Sciatic nerve (tissue), 2 donors: ENCODE results near the gene GDF9. TPM values are rescaled to one million over a fixed set of nuclear protein-coding genes. Genes with fewer than 3 reads are reported as not detected.
A peak's percentile ranks its signal among the peaks of the same experiment; 100 is the strongest.
"Not testable (repeated sequence)": the region's sequence is repeated elsewhere in the genome, so short reads cannot be mapped to it uniquely, and the experiment has no call there.

Experiments
- ATAC-seq: fragments of 200-7000 bp; cut with Tn5 transposase; one replicate; pipeline ENCODE4 v1.9.1; 2020; ENCODE audit warnings: mild to moderate bottlenecking, moderate library complexity
- DNase-seq: peaks from one replicate; pipeline ENCODE4 v3.0.0-alpha.2; 2020; ENCODE audit warnings: low spot score
- intact Hi-C: fragments of 100-400 bp; cut with DNase I; formaldehyde crosslinking; loops from one replicate; pipeline ENCODE4 v1.14.2; 2022
- total RNA-seq: library from RNA; stranded (reverse); fragmentation: NEBNext Ultra II Directional; extraction: Animal tissue kit (Norgen Biotek cat#: 25700); gene quantifications from one replicate; pipeline ENCODE4 v1.2.1, GENCODE V29; 2021
- donor health status: DM: no; HTN: no; CAD: no.
- donor health status: DM: no; HTN: no; CAD: no.

GDF9 gene
- total RNA-seq, 1 donor from 2014 or later = 0.40 TPM

DNA sequence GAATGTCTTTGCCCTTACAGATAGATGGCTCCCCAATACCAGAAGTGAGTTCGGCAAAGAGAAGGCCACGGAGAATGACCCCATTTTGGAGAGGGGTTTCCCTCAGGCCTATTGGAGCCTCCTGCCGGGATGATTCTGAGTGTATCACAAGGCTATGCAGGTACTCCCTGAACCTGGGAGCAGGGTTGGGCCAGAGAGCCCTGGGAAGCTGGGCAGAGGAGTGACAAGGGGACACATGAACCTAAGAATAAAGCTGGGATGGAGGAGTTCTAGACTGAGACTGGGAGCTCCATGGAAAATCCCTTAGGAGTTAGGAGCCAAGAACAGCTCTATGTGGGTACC, 7.6 kb upstream of the GDF9 start:
- ATAC-seq (no peak), DNase-seq (no peak)
- intact Hi-C loops = no loop called here

- intact Hi-C loops = no loop called here
- DNase-seq (no peak), ATAC-seq (no peak)
Measured at GRCh38 chr5:132873119-132873929, 7.1 kb upstream of the GDF9 start, which contains the start of gene LEAP2. TSS of gene LEAP2 (plus strand) at chr5:132873668. CDS start at chr5:132873695, 27 bp downstream.

DNA sequence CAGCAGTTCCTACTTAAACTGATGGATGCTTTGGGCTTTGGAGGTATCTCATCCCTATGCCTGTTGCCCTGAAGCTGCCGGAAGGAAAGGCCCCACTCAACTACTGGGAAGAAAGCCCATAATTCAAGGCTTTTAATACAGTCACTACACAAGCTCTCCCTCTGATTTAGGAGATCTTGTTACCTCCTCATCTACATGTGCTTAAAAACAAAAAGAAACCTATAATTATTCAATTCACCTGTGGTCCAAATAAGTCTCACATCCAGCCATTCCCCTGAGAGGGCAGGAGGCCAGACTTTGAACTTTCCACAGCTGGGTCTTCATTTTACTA, 6.5 kb upstream of the GDF9 start:
- DNase-seq = no peak
- no peak for ATAC-seq
- intact Hi-C loops = no loop called here

DNA sequence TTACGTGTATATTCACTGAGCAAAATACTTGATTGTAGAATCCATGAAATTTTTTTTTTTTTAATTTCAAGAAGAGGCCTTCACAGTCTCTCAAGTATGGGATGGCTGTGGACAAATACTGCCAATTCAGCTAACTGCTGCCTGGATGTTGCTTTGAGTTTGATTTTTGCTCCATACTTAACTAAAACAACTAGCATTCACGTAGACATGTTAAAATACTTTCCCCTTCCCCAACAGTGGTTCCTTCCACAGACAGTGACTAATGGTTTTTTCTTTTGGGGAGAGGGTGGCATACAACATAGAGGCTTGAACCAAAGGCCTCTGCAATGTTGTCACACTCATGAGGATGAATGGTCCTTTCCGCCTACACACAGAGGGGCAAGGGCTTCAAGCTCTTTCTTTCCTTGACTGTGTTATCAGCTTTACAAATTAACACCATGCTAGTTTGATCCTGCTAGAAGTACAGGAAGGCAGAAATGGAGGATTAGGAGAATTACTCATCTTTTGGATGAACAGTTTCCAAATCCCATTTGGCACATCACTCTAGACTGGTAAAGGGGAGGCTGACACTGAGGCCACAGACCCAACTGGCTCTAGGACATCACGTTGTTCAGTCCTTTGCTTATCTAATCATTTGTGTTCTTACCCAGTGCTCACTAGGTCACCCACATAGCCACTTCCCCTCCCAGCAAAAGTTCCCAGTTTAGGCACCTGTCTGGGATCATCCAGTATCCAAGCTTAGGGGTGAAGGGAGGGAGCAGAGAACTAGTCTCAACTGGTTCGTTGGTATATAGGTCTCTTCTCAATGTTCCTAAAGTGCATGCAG, 5.4 kb upstream of the GDF9 start:
- DNase-seq = no peak
- ATAC-seq = no peak
- intact Hi-C loops = no loop called here

- ATAC-seq = no peak
- no peak for DNase-seq
- intact Hi-C loops = no loop called here
Measured at GRCh38 chr5:132870801-132871200, 4.5 kb upstream of the GDF9 start.

- DNase-seq (no peak), ATAC-seq (no peak)
- intact Hi-C loops = no loop called here
Measured at GRCh38 chr5:132868754-132869153, 2.5 kb upstream of the GDF9 start.

DNA sequence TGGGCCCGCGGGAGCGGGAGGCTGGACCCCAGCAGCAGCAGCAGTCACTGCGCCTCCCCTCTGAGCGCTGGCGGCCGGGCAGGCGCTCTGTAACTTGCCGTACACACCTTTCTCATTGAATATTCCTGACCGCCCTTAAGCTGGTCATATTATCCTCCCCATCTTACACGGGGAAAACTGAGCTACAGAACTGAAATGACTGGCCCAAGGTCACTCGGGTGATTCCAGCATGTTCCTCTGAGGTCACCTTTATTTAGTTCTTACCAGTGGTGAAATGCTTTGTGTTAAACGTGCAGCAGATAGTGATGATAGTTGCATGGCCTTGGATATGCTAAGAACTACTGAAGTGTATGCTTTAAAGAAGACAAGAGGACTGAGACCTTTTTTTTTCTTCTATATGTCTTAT, 780 bp upstream of the GDF9 start:
- intact Hi-C loops = no loop called here

DNA sequence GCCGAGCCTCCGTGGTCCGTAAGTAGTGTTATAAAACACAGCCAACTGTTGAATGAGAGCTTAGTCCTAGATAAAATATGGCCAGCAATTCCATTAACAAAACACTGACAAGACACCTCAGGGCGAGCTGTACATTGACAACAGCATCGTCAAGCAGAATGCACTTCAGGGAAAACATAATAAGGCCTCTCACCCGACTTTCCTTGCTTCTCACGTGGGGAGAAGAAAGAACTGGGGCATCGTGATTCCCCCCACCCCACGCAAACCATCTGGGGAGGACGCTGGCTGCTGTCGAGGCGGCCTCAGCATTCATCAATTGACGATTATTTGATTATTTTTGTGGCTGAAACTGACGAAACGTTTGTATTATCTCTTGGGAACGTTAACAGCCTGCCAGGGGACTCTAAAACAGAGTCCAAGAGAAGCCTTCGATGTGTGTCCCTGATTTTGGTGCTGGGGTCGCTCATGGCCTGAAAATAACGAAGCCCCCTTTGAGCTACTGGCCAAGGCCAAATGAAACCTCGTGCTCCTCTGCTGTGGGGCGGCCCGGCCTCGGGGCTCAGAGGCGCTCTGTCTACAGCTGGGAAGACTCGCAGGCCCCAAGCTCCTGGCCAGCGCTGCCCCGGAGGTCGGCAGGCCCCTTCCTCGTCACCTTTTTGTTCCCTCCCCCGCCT, 464 bp downstream of the GDF9 start:
- peak; percentile 70 for ATAC-seq
- intact Hi-C loops = no loop called here
- no peak for DNase-seq

More for the DNA sequence above, 780 bp upstream of the GDF9 start:
- DNase-seq (no peak), ATAC-seq (no peak)

GRCh38 chr5:132860742-132861141, 5.5 kb downstream of the GDF9 start:
- DNase-seq (no peak), ATAC-seq (no peak)
- intact Hi-C loops = no loop called here

GRCh38 chr5:132859889-132860437, 6.3 kb downstream of the GDF9 start:
- DNase-seq (no peak), ATAC-seq (no peak)
- intact Hi-C loops = no loop called here

GRCh38 chr5:132856011-132856410, 10.3 kb downstream of the GDF9 start:
- DNase-seq (no peak), ATAC-seq (no peak)
- intact Hi-C loops = no loop called here

- intact Hi-C loops, DNase-seq, ATAC-seq: not testable (repeated sequence)
Measured at GRCh38 chr5:132854992-132855391, 11.3 kb downstream of the GDF9 start.

DNA sequence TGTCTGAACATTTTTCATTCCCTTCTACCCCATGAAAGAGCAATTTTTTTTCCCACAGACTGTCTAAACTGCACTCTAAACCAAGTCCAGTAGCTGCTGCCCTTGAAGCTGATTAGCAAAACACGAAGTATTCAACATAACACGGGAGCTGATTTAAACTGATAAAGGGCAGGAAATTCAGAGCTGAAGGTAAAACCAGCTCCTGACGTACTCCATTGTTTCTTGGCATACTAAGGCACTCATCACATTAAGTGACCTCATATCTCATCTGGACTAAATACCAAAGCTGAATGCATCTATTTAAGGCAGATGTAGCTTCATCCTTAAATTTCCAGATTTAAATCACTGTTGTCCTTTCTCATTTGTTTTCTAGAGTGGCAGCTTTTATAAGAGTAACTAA, 12.0 kb downstream of the GDF9 start:
- ATAC-seq (no peak), DNase-seq (no peak)
- intact Hi-C loops = no loop called here

DNA sequence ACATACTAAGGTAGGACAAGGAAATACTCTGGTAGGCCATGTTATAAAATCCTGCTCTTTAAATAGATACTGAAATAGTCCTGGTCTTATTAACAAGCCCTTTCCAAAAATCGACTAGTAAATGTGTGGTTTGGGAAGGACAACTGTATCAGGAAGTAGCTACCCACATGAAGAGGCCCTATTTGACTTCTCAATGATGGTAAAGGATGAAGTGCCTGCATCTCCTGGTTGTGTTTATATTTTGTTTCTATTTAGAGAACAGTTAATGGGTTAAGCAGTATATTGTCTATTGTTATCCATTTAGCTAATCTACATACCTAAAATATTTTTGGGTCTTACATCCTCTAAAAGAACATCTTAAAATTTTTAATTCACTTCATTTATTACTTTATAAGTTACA, 12.5 kb downstream of the GDF9 start:
- ATAC-seq = no peak
- intact Hi-C loops = no loop called here
- no peak for DNase-seq

DNA sequence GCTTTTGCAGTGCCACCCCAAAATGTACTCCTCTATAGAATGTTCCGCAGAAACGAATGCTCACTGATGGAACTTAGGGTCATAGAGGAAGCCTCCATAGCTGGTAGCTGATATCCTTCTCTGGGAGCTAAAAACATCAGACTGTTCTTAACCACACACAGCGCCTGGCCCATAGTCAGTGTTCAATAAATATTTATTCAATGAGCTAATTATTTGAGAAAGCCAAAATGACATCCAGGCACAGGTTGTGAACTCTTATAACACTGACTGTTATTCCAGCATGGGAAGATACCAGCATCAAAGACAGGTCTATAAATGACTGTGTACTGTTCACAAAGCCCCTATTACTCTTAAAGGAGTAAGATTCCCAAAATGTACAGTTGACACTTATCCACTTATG, 12.9 kb downstream of the GDF9 start:
- ATAC-seq = no peak
- no peak for DNase-seq
- intact Hi-C loops = no loop called here

- intact Hi-C loops = no loop called here
Measured at GRCh38 chr5:132850066-132850465, 16.2 kb downstream of the GDF9 start.

GRCh38 chr5:132849347-132849746, 16.9 kb downstream of the GDF9 start:
- intact Hi-C loops = no loop called here
- DNase-seq (no peak), ATAC-seq (no peak)

More at GRCh38 chr5:132850066-132850465, 16.2 kb downstream of the GDF9 start:
- no peak for DNase-seq
- ATAC-seq = no peak

DNA sequence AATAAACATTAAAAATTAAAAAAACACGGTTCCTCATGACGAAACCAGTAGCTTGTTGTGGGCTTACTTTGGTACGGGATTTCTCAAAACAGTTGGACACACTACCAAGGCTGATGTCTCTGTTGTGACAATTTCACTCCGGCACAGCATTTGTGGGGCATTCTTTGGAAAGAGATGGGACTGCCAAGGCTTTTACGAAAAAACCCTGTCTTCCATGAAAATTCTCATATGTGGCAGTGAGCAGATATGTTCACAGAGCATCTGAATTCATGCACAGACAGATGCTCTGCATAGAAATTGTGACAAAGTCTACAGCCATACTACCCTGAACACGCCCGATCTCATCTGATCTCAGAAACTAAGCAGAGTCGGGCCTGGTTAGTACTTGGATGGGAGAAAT, 18.0 kb downstream of the GDF9 start:
- no peak for DNase-seq
- no peak for ATAC-seq
- intact Hi-C loops = no loop called here

- no peak for DNase-seq
- intact Hi-C loops = no loop called here
- ATAC-seq = no peak
Measured at GRCh38 chr5:132841305-132841704, 25.0 kb downstream of the GDF9 start.

DNA sequence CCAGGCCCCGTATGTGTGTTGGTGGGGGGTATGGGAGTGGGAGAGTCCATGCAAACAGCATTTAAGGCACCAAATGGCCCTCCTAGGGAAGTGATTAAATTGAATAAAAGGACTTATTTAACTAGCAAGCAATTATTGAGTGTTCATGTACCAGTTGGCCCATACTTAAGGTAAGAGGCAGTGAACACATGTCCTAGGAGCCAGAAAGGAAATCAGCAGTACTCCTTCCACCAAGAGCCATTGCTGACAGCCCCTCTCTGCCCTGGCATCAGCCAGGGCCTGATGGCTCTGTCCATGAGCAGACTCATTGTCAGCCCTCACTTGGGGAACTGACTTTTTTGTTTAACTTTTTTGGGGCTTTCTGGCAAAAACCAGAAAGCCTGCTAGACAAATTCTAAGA, 25.4 kb downstream of the GDF9 start:
- DNase-seq (no peak), ATAC-seq (no peak)
- intact Hi-C loops = no loop called here
